Natural killer cell (primary cell): ENCODE measurements around the gene PDILT. TPM values are rescaled to one million over a fixed set of nuclear protein-coding genes. Genes with fewer than 3 reads are reported as not detected.

Experiments used
- ATAC-seq, 3 donors: fragments of 150-1000 bp in 2 of 3; fragments of 200-7000 bp in 1 of 3; cut with Tn5 transposase; 1 replicate in 1 of 3; 2 replicates in 2 of 3; pipeline ENCODE4 v1.10.0; 2021; ENCODE audit warnings: mild to moderate bottlenecking in 2 of 3, moderate library complexity in 2 of 3
- DNase-seq, 2 donors: peaks; one replicate each; pipeline versions ENCODE4 v3.0.0 to v3.0.0-alpha.2; 2013 to 2021; ENCODE audit warnings: mixed read lengths in 1 of 2
- H3K27ac ChIP-seq: one replicate; pipeline ENCODE4 v1.5.1; 2013; ENCODE audit warnings: mild to moderate bottlenecking, low read length
- H3K27me3 ChIP-seq: one replicate; pipeline ENCODE4 v1.6.1; 2013; ENCODE audit warnings: low read length; ENCODE audit not compliant: control insufficient read depth, insufficient read depth
- H3K36me3 ChIP-seq: one replicate; pipeline ENCODE4 v1.6.1; 2013; ENCODE audit warnings: low read length; ENCODE audit not compliant: control insufficient read depth, insufficient read depth
- H3K4me1 ChIP-seq: one replicate; pipeline ENCODE4 v1.6.1; 2013; ENCODE audit warnings: low read length; ENCODE audit not compliant: control insufficient read depth, insufficient read depth
- H3K4me3 ChIP-seq: one replicate; pipeline ENCODE4 v1.5.1; 2013; ENCODE audit warnings: low read length
- H3K9me3 ChIP-seq: one replicate; pipeline ENCODE4 v1.6.1; 2013; ENCODE audit warnings: low read length; ENCODE audit not compliant: control insufficient read depth, insufficient read depth
- H3K27ac Mint-ChIP-seq, 2 donors: one replicate each; pipeline ENCODE4 v1.8.0; 2022; ENCODE audit warnings: mild to moderate bottlenecking in 2 of 2, mixed read lengths in 2 of 2, moderate library complexity in 1 of 2
- H3K27me3 Mint-ChIP-seq, 2 donors: one replicate each; pipeline ENCODE4 v1.8.0; 2022; ENCODE audit warnings: low read depth in 2 of 2, mixed read lengths in 2 of 2
- H3K36me3 Mint-ChIP-seq: one replicate; pipeline ENCODE4 v1.8.0; 2022; ENCODE audit warnings: mixed read lengths
- H3K4me1 Mint-ChIP-seq, 2 donors: one replicate each; pipeline ENCODE4 v1.8.0; 2022; ENCODE audit warnings: mixed read lengths in 2 of 2
- H3K4me3 Mint-ChIP-seq: one replicate; pipeline ENCODE4 v1.8.0; 2022; ENCODE audit warnings: mild to moderate bottlenecking, moderate library complexity, mixed read lengths
- H3K9me3 Mint-ChIP-seq, 2 donors: one replicate each; pipeline ENCODE4 v1.8.0; 2022; ENCODE audit warnings: mixed read lengths in 2 of 2
- CTCF ChIP-seq: fragments of 200-600 bp; IDR thresholded peaks from one replicate; pipeline ENCODE4 v1.8.0; 2022; ENCODE audit warnings: antibody characterized with exemption
- WGBS: methylation state at CpG from one replicate; pipeline ENCODE4 v1.1.7; 2013; ENCODE audit warnings: missing lambda C conversion rate; ENCODE audit not compliant: insufficient coverage; 5-methylcytosine and 5-hydroxymethylcytosine counted together
- intact Hi-C: fragments of 100-400 bp; cut with micrococcal nuclease; formaldehyde crosslinking; loops from one replicate; pipeline ENCODE4 v1.14.2; 2022
- total RNA-seq, 4 donors: library from RNA; stranded (reverse); fragments of 120-200 nt in 1 of 4; gene quantifications; one replicate each; pipeline versions ENCODE4 v1.2.3 to v1.2.4, GENCODE V29; 2013 to 2022

The PDILT gene
- total RNA-seq, 3 donors from 2014 or later (not counting 1 experiment from before 2014, with no cell fraction given), result not detected

- H3K27ac Mint-ChIP-seq, result no peak overlapping the region
- WGBS, result 34% methylated on average over 77 of the region's 77 CpGs
- H3K36me3 ChIP-seq, result no peaks in the 10 kb centered on the region
- ATAC-seq, result peak in 1 of 3 donors; percentile 12
- intact Hi-C loops, result no loop called here
- H3K27me3 ChIP-seq, result no peaks in the 10 kb centered on the region
- no peaks in the 10 kb centered on the region for H3K4me1 Mint-ChIP-seq
- H3K27ac ChIP-seq, result no peak overlapping the region
- no peaks in the 10 kb centered on the region for H3K36me3 Mint-ChIP-seq
- no peak for DNase-seq
- H3K9me3 Mint-ChIP-seq, result no peaks in the 10 kb centered on the region
- H3K9me3 ChIP-seq, result no peaks in the 10 kb centered on the region
- no peak overlapping the region for H3K4me3 Mint-ChIP-seq
- H3K4me3 ChIP-seq, result no peak overlapping the region
- no peaks in the 10 kb centered on the region for H3K4me1 ChIP-seq
- H3K27me3 Mint-ChIP-seq, result peaks cover 0 to 9% of the 10 kb centered on the region in 2 donors
- no peak for TF ChIP-seq CTCF
Observed at GRCh38 chr16:20348365-20349185, 56.0 kb downstream of the PDILT start.

GRCh38 chr16:20347666-20348364 lies 56.7 kb downstream of the PDILT start:
- Histone ChIP-seq H3K36me3 (no peaks in the 10 kb centered on the region), H3K27me3 (no peaks in the 10 kb centered on the region), H3K4me3 (no peak overlapping the region), H3K27ac (no peak overlapping the region), H3K4me1 (no peaks in the 10 kb centered on the region), H3K9me3 (no peaks in the 10 kb centered on the region)
- Mint-ChIP-seq H3K27me3 (peaks cover 0 to 4% of the 10 kb centered on the region in 2 donors), H3K36me3 (no peaks in the 10 kb centered on the region), H3K27ac (no peak overlapping the region), H3K4me1 (no peaks in the 10 kb centered on the region), H3K4me3 (no peak overlapping the region), H3K9me3 (no peaks in the 10 kb centered on the region)
- intact Hi-C loops, result no loop called here
- TF ChIP-seq CTCF, result no peak
- no peak for DNase-seq
- no peak for ATAC-seq
- WGBS, result 61% methylated on average over 12 of the region's 12 CpGs

- Histone ChIP-seq H3K4me1 (no peaks in the 10 kb centered on the region), H3K27ac (no peak overlapping the region), H3K4me3 (no peak overlapping the region), H3K36me3 (no peaks in the 10 kb centered on the region), H3K9me3 (no peaks in the 10 kb centered on the region), H3K27me3 (no peaks in the 10 kb centered on the region)
- no peaks in the 10 kb centered on the region for H3K9me3 Mint-ChIP-seq
- ATAC-seq (no peak), DNase-seq (no peak)
- H3K36me3 Mint-ChIP-seq, result no peaks in the 10 kb centered on the region
- no peak overlapping the region for H3K27ac Mint-ChIP-seq
- H3K4me3 Mint-ChIP-seq, result no peak overlapping the region
- 78% methylated on average over 5 of the region's 5 CpGs for WGBS
- no peaks in the 10 kb centered on the region for H3K27me3 Mint-ChIP-seq
- TF ChIP-seq CTCF, result no peak
- intact Hi-C loops, result no loop called here
- H3K4me1 Mint-ChIP-seq, result no peaks in the 10 kb centered on the region
Observed at GRCh38 chr16:20344611-20345010, 59.9 kb downstream of the PDILT start.
